Stimulated activated CD4-positive, alpha-beta T cell treated with anti-CD3 and anti-CD28 coated beads, Interleukin-15, amount 100 ng/mL, for 1 hour (primary cell): ENCODE measurements around the gene PDCD1LG2.
"Not testable (repeated sequence)": the region's sequence is repeated elsewhere in the genome, so short reads cannot be mapped to it uniquely, and the experiment has no call there.

Experiments
- DNase-seq, 2 donors: peaks; one replicate each; pipeline ENCODE4 v3.0.0-alpha.2; 2020; ENCODE audit warnings: low read depth in 1 of 2, low spot score in 1 of 2

The PDCD1LG2 gene

GRCh38 chr9:5510360-5510931, at the start of gene PDCD1LG2:
Gene PDCD1LG2 (plus strand): TSS chr9:5510531. CDS start chr9:5522547, 12,016 bp downstream.
- peak in 1 of 2 donors; percentile 33 for DNase-seq

DNA sequence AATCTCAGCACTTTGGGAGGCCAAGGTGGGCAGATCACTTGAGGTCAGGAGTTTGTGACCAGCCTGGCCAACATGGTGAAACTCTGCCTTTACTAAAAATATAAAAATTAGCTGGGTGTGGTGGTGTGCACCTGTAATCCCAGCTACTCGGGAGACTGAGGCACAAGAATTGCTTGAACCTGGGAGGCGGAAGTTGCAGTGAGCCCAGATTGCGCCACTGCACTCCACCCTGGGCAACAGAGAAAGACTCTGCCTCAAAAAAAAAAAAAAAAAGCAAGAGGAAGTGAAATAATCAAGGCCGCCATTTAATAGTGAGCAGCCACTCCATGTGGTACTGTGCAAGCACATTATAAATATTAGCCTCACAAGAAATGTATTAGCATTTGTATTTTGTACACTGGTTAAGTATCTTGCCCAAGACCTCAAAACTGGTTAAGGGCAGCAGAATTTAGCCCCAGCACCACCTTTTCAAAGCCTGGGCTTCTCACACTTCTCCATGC, 45.5 kb upstream of the PDCD1LG2 start:
- DNase-seq, result not testable (repeated sequence)

GRCh38 chr9:5466005-5466404, 44.3 kb upstream of the PDCD1LG2 start:
- no peak for DNase-seq

DNA sequence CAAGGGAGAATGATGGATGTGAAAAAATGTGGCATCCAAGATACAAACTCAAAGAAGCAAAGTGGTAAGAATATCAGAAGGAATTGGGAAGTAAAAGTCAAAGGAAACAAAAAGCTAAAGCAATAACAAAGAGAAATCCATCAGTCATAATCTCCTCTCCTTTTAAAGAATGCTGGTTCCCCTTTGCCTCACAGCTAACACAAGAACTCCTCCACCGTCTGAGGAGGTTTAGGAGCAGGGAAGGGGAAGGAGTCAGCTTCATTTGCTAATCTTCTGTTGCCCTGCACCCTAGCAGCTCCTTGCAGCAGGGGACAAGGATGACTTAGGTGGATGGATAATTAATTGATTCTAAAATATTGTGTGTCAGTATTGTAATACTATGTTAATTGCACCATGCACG, 43.6 kb upstream of the PDCD1LG2 start:
- DNase-seq, result no peak

DNA sequence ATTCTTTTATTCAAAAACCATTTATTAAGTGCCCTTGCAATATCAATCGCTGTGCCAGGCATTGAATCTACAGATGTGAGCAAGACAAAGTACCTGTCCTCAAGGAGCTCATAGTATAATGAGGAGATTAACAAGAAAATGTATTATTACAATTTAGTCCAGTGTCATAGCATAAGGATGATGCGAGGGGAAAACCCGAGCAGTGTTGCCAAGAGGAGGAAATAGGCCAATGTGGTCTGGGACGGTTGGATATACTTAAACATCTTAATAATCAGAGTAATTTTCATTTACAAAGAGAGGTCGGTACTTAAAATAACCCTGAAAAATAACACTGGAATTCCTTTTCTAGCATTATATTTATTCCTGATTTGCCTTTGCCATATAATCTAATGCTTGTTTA, 41.5 kb upstream of the PDCD1LG2 start:
- DNase-seq, result no peak

- DNase-seq, result no peak
Observed at GRCh38 chr9:5470122-5470521, 40.2 kb upstream of the PDCD1LG2 start.

DNA sequence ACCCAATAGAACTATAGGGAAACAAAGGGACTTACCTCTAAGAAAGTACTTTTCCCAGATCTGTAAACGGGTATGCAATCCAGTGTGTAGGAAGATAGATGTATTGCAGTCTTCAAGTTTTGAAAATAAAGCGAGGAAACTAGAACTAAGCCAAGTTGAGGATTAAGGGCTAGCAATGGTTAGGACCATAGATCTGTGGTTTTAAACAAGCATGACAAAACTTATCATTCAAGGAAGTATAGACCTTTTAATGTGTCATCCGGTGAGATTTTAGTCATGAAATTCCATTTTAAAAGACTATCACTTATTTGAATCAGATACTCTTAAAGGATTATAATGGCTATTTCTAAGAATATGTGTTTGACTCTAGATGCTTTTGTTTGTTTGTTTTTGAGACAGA, 39.5 kb upstream of the PDCD1LG2 start:
- no peak for DNase-seq

GRCh38 chr9:5475611-5476010, 34.7 kb upstream of the PDCD1LG2 start:
- DNase-seq, result not testable (repeated sequence)

DNA sequence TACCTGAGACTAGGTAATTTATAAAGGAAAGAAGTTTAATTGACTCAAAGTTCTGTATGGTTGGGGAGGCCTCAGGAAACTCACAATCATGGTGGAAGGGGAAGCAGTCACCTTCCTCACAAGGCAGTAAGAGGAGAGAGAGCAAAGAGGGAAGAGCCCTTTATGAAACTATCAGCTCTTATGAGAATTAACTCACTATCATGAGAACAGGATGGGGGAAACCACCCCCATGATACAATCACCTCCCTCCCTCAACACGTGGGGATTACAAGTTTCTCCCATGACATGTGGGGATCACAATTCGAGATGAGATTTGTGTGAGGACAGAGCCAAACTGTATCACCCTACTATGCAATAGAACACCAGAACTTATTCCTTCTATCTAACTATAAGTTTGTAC, 32.1 kb upstream of the PDCD1LG2 start:
- no peak for DNase-seq

DNA sequence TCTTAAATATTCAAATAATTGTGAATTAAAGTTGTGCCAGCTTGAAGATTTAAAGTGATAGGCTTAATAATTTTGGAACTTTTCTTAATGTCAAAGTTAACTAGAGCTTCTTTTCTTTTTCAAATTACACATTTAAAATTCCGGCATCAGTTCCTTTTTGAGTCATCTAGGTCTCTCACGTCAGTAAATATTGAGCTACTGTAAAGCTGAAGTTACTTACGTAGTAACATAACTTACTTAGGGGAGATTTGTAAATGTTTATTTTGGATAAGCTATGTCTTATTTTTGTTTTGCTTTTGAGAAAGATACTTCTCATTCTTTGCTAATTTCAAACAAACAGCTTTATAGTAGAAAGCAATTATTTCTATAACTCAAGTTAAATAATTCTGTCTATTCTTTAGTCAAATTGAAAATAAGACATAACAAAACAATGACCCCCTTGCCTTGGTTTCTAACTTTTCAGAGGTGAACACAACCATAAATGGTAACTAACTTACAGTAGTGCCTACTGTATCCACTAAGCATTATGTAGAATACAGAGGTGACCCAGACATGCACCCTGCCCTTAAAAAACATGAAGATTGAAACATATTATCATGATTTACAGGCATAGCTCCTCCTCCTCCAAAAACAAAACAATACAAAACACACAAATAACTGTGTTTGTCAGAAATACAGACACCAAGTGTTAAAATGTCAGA, 30.2 kb upstream of the PDCD1LG2 start:
- DNase-seq, result no peak

GRCh38 chr9:5480919-5481318, 29.4 kb upstream of the PDCD1LG2 start:
- DNase-seq, result no peak

GRCh38 chr9:5481322-5482040, 28.9 kb upstream of the PDCD1LG2 start:
- DNase-seq, result no peak

DNA sequence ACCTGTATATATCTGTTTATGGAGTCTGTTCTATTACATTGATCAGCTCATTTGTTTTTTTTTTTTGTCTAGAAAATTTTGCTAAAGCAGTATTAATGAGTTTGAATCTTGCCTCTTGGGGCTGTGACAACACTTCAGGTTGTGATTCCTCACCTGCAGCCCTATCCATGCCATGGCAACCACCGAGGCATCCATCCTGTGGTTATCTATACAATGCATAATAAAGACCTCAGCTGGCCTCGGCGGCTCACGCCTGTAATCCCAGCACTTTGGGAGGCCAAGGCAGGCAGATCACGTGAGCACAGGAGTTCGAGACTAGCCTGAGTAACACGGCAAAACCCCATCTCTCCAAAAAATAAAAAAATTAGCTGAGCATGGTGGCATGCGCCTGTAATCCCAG, 28.1 kb upstream of the PDCD1LG2 start:
- no peak for DNase-seq

DNA sequence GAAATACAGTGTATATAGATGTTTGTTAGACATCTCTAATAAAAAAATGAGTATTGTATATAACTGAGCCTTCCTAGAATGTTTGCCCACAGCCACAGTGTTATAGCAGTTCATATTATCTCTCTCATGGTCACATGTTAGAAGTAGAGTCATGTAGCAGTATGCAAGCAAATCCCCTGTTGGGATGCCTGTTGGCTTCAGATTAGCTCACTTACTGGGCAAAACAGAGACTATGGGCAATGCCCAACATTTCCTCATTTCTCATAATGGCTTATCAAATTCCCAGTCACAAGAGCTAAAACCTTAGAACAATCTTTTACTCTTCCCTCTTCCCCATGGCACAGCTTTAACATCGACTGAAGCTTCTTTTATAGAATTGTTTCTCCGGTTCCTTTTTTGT, 27.0 kb upstream of the PDCD1LG2 start:
- no peak for DNase-seq

DNA sequence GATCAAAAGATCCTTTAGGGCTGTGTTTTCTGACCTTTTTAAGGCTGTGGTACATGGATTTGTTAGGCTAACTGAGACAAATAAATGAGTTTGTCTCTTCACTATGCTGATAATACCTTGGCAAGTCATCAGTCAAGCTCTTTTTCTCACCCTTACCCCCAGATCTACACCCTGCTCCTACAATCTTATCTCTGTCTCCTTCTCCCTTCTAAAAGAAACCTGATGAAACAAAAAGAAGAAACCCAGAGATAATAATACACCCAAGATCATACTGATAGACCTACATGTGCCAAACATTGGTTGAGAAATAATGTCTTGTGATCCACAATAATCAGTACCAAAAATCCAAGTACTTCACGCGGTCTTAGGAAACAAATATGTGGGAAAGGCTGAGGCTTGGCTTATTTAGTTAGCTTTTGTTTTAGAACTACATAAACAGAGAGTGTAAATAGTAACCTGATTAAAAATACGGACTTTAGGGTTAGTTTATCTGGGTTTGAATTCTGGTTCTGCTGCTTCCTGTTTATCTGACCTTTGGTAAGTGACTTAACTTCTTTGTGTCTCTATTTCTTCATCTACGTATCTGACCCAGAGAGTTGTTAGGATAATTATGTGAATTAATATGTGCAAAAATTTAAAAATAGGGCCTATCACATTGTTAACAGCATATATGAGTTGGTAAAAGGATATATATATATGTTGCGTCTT, 24.8 kb upstream of the PDCD1LG2 start:
- no peak for DNase-seq

- DNase-seq, result no peak
Observed at GRCh38 chr9:5486988-5487387, 23.3 kb upstream of the PDCD1LG2 start.

GRCh38 chr9:5488221-5489008, 21.9 kb upstream of the PDCD1LG2 start:
- no peak for DNase-seq

DNA sequence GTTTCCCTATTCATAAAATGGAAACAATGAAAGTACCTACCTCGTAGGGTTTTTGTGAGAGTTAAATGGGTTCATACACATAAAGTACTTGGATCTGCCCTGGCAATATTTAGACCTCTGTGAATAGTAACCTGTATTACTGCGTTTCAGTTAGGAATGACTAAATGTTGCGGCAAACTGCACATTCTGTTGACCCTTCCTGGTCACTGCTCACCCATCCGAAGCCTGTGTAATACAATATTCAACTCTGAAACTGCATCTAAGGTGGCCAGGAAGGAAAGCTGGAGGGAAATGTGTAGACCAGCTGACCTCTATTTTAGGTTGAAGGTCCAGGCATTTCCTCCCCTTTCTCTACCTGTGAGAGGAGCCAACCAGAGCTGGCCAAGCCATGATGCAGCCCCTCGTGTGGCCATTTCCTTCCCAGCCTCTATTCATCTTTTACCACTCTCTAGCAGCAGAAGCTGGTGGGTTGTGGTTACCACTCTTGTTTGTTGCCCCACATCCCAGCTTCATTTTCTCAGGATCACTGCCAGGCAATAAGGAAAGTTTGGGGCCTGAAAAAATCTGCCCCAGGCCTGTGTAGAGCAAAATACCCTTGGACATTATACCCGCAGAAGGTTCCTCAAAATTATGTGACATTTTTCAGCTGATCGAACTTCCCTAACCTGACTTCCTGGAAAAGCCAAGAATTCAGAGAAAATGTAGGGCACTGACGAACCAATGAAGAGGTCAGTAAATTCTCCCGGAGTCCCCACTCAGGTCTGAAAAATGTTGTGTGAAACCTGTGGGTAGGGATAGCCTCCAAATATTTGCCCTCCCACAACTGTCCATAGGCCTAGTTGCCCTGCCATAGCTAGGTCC, 20.5 kb upstream of the PDCD1LG2 start:
- no peak for DNase-seq

DNA sequence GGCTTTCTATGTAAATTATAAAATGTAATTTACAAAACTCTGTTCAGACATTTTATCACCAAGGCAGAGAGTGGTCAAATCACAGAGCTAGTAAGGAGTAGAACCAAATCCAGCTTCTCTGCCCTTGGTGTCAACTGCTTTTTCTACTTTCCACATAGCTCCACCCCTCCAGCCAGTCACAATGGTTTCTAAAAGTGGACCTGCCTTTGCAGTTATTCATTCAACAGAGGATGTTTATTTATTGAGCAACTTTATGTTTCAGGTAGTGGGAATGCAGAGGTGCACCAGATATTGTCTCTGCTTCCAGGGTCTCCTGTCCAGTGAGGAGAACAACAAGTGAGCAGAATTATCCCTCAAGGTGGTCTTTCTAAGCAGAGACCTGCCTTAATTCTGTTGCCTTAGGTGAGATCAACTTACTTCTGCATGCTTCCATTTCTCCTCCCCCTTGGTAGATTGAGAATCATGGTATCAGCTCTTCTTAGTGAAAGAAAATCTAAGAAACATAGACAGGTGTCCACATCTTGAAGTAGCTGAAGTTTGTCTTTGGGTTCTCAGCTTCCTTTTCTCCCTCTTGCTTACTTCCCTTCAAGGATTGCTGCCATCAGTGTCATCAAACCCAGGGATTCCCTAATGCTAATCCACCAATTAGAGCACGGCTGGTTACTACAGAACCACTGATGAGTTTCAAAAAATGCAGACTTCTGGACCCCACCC, 17.2 kb upstream of the PDCD1LG2 start:
- DNase-seq, result no peak
